Activated T-helper 9 cell treated with anti-CD3 and anti-CD28 coated beads, Interleukin-2, amount 50 U/mL, for 16 hours (primary cell): ENCODE measurements around the gene AZIN2.

Experiments used
- DNase-seq: peaks from one replicate; pipeline ENCODE4 v3.0.0-alpha.2; 2020; ENCODE audit warnings: low read depth

Gene AZIN2

DNA sequence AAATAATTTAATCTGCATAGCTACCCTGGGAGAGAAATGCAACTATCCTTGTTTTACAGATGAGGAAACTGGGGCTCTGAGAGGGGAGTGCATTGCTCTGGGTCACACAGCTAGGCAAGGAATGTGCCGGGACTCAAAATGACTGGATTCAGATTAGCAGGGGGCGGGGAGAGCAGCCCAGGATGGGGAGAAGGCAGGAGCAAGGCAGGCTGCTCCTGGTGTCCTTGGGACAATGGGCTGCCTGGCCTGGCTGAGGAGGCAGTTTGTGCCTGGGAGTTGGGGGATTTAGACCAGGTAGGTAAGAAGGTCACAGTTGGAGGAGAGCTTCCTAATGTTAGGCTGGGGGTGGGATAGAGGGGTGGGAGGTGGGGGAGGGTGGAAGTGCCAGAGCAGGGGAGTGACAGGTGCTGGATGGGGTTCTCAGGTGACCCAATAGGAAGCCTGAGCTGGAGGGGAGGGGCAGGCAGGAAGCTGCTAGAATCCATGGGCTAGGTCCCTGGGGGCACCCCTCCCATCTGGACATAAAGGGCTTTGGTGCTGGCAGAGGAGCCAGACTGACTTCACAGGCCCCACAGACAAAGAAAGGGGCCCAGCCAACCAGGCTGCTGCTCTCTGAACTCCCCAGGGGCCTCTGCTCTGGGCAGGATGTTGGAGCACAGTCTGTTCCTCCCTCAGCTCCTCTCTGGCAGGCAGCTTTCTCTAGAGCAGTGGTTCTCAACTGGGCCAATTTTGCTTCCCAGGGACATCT lies 71.9 kb downstream of the AZIN2 start:
- DNase-seq, result no peak

DNA sequence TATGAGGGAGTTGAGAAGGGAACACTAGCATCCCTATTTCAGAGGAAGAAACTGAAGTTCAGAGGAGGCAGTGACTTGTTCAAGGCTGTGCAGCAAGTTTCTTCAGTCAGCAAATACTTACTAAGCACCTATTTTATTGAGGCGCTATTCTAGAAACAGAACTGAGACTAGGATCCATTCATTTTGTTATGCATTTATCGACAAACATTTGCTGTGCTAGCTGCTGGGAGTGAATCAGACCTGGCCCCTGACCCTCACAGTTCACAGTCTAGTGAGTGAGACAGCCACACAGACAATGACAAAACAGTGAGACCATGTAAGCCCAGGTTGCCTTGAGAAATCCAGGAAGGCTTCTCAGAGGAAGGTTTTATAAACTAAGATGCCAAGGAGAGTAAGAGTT lies 72.7 kb downstream of the AZIN2 start:
- DNase-seq, result no peak

DNA sequence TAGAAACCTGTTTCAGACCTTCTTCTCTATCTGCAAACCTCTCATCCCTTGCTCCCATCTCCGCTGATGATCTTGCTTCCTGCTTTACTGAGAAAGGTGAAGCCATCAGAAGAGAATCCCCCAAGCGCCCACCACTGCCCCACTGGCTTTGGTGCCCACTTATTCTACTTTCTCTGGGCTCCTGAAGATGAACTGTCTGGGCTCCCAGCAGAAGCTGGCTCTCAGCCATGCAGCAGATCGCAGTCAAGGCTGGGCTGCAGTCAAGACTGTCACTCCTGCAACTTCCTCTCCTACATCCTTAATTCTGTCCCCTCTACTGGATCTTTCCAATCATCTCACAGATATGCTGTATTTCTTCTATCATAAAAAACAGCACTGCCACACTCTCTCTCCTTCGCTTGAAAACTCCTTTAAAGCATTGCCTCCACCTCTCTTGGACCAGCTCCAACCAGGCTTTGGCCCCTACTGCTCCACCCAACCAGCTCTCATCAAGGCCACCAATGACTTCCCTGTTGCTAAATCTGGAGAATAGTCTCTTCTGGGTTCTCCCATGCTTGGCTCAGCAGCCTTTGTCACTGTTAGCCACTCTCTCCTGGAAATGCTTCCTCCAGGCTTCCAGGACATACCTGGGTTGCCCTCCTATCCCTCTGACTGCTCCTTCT lies 75.1 kb downstream of the AZIN2 start:
- no peak for DNase-seq

DNA sequence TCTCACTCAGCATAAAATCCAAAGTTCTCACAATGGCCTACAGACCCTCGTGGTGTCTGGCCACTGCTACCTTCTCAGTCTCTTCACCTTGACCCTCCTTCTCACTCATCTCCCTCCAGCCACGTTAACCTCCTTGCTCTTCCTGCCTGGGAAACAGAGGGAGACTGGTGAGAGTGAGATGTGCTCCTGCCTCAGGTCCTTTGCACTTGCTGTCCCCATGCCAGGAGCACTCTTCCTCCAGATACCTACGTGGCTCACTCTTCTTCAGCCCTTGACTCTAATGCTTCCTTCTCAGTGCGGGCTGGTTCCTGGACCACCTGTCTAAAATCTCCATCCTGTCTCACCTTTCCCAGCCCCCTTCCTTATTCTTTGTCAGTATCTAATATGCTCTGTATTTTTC lies 76.2 kb downstream of the AZIN2 start:
- DNase-seq, result no peak

DNA sequence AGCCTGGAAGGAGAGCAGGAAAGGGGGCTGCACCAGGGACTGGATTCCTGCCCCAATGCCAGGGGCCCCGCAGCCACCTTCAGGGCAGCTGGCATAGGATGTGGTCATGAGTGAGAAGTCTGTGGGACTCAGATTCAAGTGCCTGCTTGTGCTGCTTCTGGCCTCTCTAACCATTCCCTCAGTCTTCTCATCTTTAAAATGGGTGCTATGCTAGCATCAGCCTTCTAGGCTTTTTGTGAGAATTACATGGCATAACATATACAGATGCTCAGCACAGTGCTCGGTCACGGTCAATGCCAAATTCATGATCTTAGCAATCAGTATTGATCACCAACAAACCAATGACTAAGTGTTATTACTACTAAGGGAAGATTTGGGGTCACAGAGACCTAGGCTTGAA lies 77.4 kb downstream of the AZIN2 start:
- no peak for DNase-seq

DNA sequence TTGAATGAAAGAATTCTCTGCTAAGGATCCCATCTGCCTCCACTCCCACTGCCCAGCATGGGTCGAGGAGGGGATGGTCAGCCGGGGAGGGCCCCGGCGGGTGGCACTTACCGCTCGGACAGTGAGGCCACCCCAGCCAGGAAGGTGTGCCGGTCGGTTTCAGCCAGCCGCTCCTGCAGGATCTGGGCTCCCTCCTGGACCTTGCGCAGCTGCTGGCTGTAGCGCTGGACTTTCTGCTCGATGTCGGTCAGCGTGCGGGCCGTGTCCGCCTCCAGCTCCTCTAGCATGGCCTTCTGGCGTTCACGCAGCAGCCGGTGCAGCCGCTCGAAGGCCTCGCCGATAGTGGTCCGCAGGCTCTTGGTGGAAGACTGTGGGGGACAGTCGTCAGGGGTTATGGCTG lies 78.6 kb downstream of the AZIN2 start:
- DNase-seq, result no peak

- no peak for DNase-seq
Measured at GRCh38 chr1:33161061-33161681, 80.2 kb downstream of the AZIN2 start.

GRCh38 chr1:33162141-33162540 lies 81.2 kb downstream of the AZIN2 start:
- no peak for DNase-seq

GRCh38 chr1:33163621-33164519 lies 82.9 kb downstream of the AZIN2 start:
- no peak for DNase-seq

- DNase-seq, result no peak
Measured at GRCh38 chr1:33165209-33165608, 84.3 kb downstream of the AZIN2 start.

- no peak for DNase-seq
Measured at GRCh38 chr1:33165809-33166208, 84.9 kb downstream of the AZIN2 start.

DNA sequence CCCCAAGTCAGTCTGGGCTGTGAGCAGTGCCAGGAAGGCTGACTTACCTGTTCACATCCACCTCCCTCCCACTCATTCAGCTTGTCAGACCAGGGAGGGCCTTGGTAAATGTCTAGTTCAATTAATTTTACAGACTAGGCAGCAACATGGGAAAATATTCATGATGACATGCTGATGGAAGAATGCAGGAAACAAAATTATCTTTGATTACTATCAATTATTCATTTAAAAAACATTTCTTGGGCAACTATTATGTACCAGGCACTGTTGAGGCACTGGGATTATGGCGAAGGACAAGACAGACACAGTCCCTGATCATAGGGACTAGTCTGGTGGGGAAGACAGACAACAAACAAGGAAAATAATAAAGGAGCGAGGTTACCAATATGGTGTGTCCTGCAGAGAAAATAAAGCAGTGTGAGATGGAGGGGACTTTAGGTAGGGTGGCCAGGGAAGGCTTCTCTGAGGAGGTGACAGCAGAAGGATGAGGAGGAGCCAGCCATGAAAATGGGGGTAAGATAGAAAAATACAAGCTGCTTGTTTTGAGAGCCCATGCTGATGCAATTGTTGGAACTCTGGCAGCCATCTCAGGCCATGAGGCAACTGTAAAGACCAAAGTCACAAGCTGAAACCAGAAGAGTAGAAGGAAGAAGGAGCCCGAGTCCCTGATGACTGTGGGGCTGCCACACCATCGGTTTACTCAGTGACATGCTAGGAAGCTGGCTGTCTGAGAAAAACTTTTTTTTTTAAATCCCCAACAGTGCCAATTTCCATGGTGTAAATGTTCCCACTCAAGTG lies 86.9 kb downstream of the AZIN2 start:
- no peak for DNase-seq

DNA sequence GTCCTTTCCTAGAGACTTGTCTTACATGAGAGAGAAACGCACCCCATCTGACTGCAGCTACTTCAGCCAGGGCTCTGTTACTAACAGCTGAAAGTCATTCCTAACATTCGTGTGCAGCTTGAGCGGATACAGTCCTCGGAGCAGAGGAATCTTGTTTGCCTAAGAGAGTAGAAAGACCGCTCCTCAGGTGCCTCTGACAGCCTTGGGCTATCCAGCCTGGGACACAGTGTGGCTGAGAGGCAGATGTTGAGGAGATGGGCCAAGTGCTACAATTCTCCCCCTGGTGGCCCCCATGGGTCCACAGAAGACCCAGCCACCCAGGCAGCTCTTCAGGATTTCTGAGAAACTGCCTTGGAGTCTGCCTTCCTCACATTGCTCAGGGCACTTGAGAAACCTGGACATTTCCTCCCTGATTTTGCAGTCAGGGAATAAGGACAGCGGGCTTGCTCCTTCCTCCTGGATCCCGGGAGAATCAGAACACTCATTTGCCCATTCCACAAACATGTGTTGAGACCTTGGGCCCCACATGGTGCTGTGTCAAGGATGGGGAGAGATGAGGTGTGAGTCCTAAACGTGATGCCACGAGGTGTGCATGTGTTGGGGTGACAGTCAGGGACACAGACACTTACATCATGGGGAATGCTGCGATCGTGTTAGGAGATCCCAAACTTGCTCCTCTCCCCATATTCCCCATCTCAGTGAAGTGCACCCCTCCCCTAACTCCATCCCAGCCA lies 87.8 kb downstream of the AZIN2 start:
- DNase-seq, result no peak

DNA sequence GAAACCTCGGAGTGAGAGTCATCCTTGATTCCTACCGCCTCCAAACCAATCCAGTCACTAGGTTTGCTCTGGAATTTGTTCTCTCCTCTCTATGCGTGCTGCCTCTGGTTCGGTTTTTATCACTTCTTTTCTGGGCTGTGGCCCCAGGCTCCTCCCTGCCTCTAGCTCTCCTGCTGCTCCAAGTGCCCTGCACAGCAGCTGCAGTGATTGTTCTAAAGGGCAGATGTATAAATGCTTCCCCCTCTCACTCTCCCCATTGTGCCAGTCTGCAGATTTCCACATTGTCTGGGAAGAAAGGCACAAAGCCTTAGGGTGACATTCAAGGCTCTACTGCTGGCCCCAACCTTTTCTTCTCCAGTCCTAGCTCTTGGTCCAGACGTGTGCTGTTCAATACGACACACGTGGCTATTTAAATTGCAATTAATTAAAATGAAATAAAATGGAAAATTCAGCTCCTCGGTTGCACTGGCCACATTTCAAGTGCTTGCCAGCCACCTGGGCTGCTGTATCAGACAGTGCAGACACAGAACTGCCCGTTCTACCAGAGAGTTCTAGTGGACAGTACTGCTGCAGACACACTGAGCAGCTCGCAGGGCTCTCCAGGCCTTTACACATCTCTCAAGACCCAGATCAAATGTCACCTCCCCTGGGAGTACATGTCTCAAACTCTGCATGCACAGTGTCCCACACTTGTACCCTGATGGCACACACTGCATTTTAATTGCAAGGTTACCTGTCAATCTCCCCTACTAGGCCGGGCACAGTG lies 88.5 kb downstream of the AZIN2 start:
- no peak for DNase-seq
